Stomach smooth muscle (tissue), 2 donors: ENCODE measurements around the gene PLCL2.
"Not testable (repeated sequence)": the region's sequence is repeated elsewhere in the genome, so short reads cannot be mapped to it uniquely, and the experiment has no call there.

Experiments used
- H3K27ac ChIP-seq: one replicate; pipeline ENCODE4 v1.7.0; 2013; ENCODE audit warnings: mild to moderate bottlenecking, low read length, inconsistent platforms
- H3K27me3 ChIP-seq, 2 donors: one replicate each; pipeline ENCODE4 v1.7.0; 2013; ENCODE audit warnings: low read length in 2 of 2; ENCODE audit not compliant: insufficient read depth in 2 of 2, control insufficient read depth in 1 of 2
- H3K36me3 ChIP-seq, 2 donors: one replicate each; pipeline ENCODE4 v1.7.0; 2013; ENCODE audit warnings: low read length in 2 of 2; ENCODE audit not compliant: control insufficient read depth in 2 of 2, insufficient read depth in 2 of 2
- H3K4me1 ChIP-seq: one replicate; pipeline ENCODE4 v1.7.0; 2013; ENCODE audit warnings: low read length; ENCODE audit not compliant: control insufficient read depth, insufficient read depth
- H3K4me3 ChIP-seq, 2 donors: one replicate each; pipeline ENCODE4 v1.7.0; 2013; ENCODE audit warnings: low read length in 2 of 2
- H3K9ac ChIP-seq, 2 donors: one replicate each; pipeline ENCODE4 v1.7.0; 2013; ENCODE audit warnings: low read length in 2 of 2, mild to moderate bottlenecking in 1 of 2
- H3K9me3 ChIP-seq, 2 donors: one replicate each; pipeline ENCODE4 v1.7.0; 2013; ENCODE audit warnings: low read length in 2 of 2; ENCODE audit not compliant: control insufficient read depth in 2 of 2
- donor health status: healthy.
- donor health status: Pancreatic carcinoma.

The PLCL2 gene

GRCh38 chr3:17094551-17094950 lies 209.8 kb downstream of the PLCL2 start:
- Histone ChIP-seq H3K9ac (no peak overlapping the region), H3K36me3 (no peaks in the 10 kb centered on the region), H3K4me1 (no peaks in the 10 kb centered on the region), H3K27me3 (no peaks in the 10 kb centered on the region), H3K27ac (no peak overlapping the region), H3K9me3 (no peaks in the 10 kb centered on the region), H3K4me3 (no peak overlapping the region)

GRCh38 chr3:17103579-17103978 lies 218.8 kb downstream of the PLCL2 start:
- H3K4me1 ChIP-seq: no peaks in the 10 kb centered on the region
- no peak overlapping the region for H3K9ac ChIP-seq
- no peaks in the 10 kb centered on the region for H3K27me3 ChIP-seq
- H3K4me3 ChIP-seq: no peak overlapping the region
- H3K36me3 ChIP-seq: no peaks in the 10 kb centered on the region
- no peaks in the 10 kb centered on the region for H3K9me3 ChIP-seq
- no peak overlapping the region for H3K27ac ChIP-seq

DNA sequence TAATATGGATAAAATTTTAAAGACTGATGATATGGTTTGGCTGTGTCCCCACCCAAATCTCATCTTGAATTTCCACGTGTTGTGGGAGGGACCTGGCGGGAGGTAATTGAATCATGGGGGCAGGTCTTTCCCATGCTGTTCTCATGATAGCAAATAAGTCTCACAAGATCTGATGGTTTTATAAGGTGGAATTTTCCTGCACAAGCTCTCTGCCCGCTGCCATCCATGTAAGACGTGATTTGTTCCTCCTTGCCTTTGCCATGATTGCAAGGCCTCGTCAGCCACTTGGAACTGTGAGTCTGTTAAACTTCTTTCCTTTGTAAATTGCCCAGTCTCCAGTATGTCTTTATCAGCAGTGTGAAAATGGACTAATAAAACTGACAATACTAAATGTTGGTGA lies 222.0 kb downstream of the PLCL2 start:
- not testable (repeated sequence) for H3K4me1 ChIP-seq, H3K27ac ChIP-seq, H3K9me3 ChIP-seq, H3K4me3 ChIP-seq, H3K27me3 ChIP-seq, H3K36me3 ChIP-seq, H3K9ac ChIP-seq

GRCh38 chr3:17110660-17111396 lies 226.1 kb downstream of the PLCL2 start:
- Histone ChIP-seq H3K27me3 (no peaks in the 10 kb centered on the region), H3K4me1 (no peaks in the 10 kb centered on the region), H3K9me3 (no peaks in the 10 kb centered on the region), H3K36me3 (no peaks in the 10 kb centered on the region), H3K9ac (no peak overlapping the region), H3K4me3 (no peak overlapping the region), H3K27ac (no peak overlapping the region)

GRCh38 chr3:17111586-17111985 lies 226.8 kb downstream of the PLCL2 start:
- H3K9ac ChIP-seq: no peak overlapping the region
- no peak overlapping the region for H3K4me3 ChIP-seq
- no peaks in the 10 kb centered on the region for H3K9me3 ChIP-seq
- H3K27ac ChIP-seq: no peak overlapping the region
- no peaks in the 10 kb centered on the region for H3K4me1 ChIP-seq
- no peaks in the 10 kb centered on the region for H3K27me3 ChIP-seq
- H3K36me3 ChIP-seq: no peaks in the 10 kb centered on the region

- Histone ChIP-seq H3K9me3 (peaks cover 0 to 2% of the 10 kb centered on the region in 2 donors), H3K27me3 (no peaks in the 10 kb centered on the region), H3K4me1 (no peaks in the 10 kb centered on the region), H3K4me3 (no peak overlapping the region), H3K27ac (no peak overlapping the region), H3K36me3 (no peaks in the 10 kb centered on the region), H3K9ac (no peak overlapping the region)
These were observed 230.4 kb downstream of the PLCL2 start for GRCh38 chr3:17115186-17115585.

DNA sequence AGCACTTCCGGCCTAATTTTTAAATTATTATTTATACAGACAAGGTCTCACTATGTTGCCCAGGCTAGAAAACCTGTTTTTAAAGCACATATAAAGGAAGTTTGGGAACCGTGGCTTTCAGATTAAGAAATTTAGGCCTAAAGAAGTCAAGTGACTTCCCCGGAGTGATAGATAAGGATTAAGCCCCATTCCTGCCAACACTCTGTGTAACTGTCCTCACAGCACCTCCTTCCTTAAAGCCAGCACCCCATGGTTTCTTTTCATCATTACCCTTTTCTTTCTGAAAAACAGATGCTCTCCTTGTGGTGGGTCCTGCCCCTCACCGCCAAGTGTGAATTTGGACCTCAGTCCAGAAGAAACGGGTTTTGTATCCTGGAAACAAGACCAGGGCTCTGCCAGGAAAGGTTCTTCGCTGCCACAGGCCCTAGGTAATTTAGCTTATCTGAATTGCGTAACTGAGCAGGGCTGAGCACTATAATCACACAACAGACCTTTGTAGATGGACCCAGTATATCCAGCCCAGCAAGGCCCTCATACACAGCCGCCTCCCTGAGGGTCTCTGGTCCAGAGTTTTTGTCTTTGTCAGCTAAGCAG lies 231.3 kb downstream of the PLCL2 start:
- H3K9ac ChIP-seq: no peak overlapping the region
- no peaks in the 10 kb centered on the region for H3K4me1 ChIP-seq
- H3K4me3 ChIP-seq: no peak overlapping the region
- peaks cover 0 to 2% of the 10 kb centered on the region in 2 donors for H3K9me3 ChIP-seq
- no peaks in the 10 kb centered on the region for H3K27me3 ChIP-seq
- H3K27ac ChIP-seq: no peak overlapping the region
- H3K36me3 ChIP-seq: no peaks in the 10 kb centered on the region

DNA sequence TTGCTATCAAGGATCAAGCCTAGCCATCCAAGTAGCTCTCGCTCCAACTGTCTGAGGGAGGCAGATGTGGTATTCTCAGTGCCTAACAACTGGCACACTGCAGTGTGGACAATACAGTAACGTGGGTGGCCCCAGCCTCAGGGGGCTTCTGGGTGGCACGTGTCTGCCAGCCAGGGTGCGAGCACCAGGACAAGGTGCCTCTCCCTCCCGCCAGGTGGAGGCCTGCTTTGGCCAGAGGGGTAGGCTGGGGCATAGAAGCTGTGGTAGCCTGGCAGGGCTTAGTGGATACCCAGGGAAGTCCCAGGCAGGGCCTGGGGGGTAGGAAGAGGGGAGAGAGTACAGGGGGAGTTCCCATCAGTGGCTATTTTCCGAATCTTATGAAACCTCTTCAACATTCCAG lies 234.0 kb downstream of the PLCL2 start:
- no peak overlapping the region for H3K9ac ChIP-seq
- no peaks in the 10 kb centered on the region for H3K36me3 ChIP-seq
- no peaks in the 10 kb centered on the region for H3K4me1 ChIP-seq
- H3K27me3 ChIP-seq: no peaks in the 10 kb centered on the region
- H3K4me3 ChIP-seq: no peak overlapping the region
- H3K27ac ChIP-seq: no peak overlapping the region
- peaks cover 0 to 4% of the 10 kb centered on the region in 2 donors for H3K9me3 ChIP-seq

DNA sequence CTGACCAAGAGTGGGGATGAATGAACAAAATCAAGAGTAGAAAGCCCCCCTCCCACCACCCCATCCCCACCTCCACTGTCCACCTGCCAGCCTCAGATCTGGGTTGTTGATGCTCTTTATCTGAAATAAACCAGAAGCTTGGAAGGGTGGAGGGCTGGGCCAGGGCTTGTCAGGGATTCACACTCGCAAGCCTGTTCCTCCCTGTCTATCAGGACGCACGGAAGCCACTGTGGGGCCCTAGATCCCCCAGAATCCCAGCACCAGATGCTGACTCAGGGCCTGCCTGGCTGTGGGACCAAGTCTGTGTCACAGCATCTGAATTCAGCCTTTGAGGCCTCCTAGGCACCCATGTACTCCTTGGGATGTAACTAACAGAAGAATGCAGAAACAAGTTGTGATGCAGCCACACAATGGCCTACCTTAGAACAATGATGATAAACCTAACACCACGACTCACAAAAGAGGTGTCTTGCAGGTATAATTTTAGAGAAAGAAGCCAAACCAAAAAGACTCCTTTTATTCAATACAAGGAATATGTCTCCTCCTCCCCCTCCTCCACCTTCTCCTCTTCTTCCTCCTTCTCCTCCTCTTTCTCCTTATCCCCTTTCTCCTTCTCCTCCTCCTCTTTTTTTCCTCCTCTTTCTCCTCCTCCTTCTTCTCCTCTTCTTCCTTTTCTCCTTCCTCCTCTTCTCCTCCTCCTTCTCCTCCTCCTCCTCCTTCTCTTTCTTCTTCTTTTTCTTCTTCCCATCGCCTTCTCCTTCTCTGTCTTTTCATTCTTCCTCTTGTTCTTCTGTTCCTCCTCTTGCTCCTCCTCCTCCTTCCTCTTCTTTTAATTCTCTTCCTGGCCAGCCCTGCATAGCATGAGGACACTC lies 234.7 kb downstream of the PLCL2 start:
- no peak overlapping the region for H3K4me3 ChIP-seq
- peaks cover 0 to 4% of the 10 kb centered on the region in 2 donors for H3K9me3 ChIP-seq
- H3K27me3 ChIP-seq: no peaks in the 10 kb centered on the region
- no peaks in the 10 kb centered on the region for H3K36me3 ChIP-seq
- H3K9ac ChIP-seq: no peak overlapping the region
- H3K27ac ChIP-seq: no peak overlapping the region
- no peaks in the 10 kb centered on the region for H3K4me1 ChIP-seq

GRCh38 chr3:17120115-17120514 lies 235.4 kb downstream of the PLCL2 start:
- Histone ChIP-seq H3K27me3 (no peaks in the 10 kb centered on the region), H3K4me3 (no peak overlapping the region), H3K9me3 (peaks cover 0 to 4% of the 10 kb centered on the region in 2 donors), H3K36me3 (no peaks in the 10 kb centered on the region), H3K4me1 (no peaks in the 10 kb centered on the region), H3K9ac (no peak overlapping the region), H3K27ac (no peak overlapping the region)
